Nasal cavity respiratory epithelium epithelial cell of viscerocranial mucosa (primary cell): Measurements from ENCODE around the gene SLC7A10. TPM values are rescaled to one million over a fixed set of nuclear protein-coding genes. Genes with fewer than 3 reads are reported as not detected.

Experiments used
- total RNA-seq: library from RNA; depleted of rRNA; stranded (reverse); fragments of >200 nt; gene quantifications from 2 replicates; pipeline ENCODE4 v1.2.3, GENCODE V29; 2014

Gene SLC7A10
- total RNA-seq = not detected in 2 replicates

DNA sequence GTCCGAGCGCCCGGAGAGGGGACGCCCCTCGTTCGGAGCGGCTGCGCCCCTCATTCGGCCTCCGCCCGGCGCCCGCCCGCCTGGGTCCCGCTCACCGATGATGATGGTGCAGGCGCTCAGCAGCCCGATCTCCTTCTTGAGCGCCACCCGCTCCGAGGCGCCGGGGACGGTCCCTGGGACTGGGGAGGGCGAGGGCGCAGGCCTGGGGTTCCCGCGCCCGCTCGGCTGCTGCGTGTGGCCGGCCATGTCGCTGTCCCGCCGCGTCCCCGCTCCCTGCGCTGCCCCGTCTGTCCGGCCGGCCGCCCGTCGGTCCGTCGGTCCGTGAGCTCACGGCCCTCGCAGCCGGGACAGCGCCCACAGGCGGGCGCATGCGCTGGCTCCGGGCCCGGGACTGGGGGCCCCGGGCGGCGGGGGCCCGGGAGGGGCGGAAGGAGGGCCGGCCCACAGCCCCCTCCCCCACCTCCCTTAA is at the start of gene SLC7A10:
TSS of gene SLC7A10 (minus strand) at position 393 of the 469 bp plus-strand sequence. CDS start at position 246, 147 bp downstream.

DNA sequence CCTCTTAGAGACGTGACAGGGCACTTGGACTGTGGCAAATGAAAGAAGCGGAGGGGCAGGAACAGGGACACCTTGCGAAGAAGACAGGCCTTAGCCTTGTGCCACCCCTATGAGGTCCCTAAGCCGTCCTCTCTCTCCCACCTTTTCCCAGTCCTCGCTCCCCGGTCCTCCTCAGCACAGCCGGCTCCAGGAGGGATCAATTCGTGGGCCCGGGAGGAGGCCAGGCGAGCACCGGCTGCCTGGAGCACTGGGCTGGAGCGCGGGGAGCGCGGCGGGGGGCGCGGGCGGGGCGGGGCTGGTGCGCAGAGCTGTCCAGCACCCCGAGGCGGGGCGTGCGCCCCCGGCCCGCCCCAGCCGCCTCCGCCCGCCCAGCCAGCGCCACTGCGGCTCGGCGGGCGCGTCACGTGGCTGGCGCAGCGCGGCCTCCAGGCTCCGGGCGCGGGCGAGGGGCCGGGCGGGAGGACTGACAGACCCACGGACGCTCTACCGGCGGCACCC is 31.7 kb downstream of the SLC7A10 start, which contains the start of gene LRP3:
TSS of gene LRP3 (plus strand) at position 466 of the 498 bp plus-strand sequence. CDS start 456 bp downstream, outside the sequence.

Other genes with a start within 250 kb of the SLC7A10 start
- 11.6 and 17.1 TPM in 2 replicates for gene RHPN2, start 161.0 kb downstream of the SLC7A10 start, total RNA-seq
- gene GPATCH1, start 144.7 kb downstream of the SLC7A10 start, total RNA-seq = 6.5 and 9.4 TPM in 2 replicates
- not detected in 2 replicates for gene WDR88, start 93.7 kb downstream of the SLC7A10 start, total RNA-seq
- 5.1 and 31.2 TPM in 2 replicates for gene LRP3, start 31.5 kb downstream of the SLC7A10 start, total RNA-seq
- 9.9 and 13.2 TPM in 2 replicates for gene CEBPA, start 76.7 kb upstream of the SLC7A10 start, total RNA-seq
- 123 and 127 TPM in 2 replicates for gene CEBPG, start 147.9 kb upstream of the SLC7A10 start, total RNA-seq